OCI-M1 (cell line): ENCODE data around the gene PDE4B.

ENCODE experiments used
- DNase-seq: peaks from one replicate; lab custom pipeline; 2025; lab: John Stamatoyannopoulos, UW

The PDE4B gene

DNA sequence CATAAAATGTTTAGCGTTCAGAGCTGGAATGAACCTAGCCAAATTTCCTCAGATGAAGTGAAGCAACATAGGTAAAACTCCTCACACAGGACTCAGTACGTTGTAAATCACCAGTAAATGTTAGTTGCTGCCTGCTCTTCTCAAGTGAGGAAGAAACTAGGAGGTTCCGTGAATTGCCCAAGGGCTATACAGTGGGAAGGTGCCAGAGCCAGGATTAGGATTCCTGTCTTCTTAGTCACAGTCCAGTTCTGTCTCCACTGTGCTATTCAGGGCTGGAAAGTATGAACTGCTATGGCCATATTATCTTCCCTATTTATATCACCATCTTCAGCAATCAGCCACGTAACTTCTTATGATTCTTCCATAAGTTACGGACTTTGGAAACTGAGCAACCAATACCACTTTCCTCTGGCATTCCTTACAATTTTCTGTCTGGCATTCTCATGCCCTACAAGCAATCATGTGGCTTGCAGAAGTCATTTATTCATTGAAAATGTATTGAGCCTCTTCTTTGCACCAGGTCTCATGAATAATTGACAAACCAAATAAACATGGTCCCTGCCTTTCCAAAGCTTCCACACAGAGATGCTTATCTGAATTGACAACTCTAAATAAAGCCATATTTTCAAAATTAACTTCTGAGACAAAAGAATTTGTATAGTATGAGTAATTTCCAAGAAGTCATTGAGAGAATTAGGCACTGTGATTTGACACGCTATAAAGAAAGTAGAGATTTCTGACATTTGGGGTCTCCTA, 469.7 kb downstream of the PDE4B start:
- no peak for DNase-seq

GRCh38 chr1:66265268-66265667, 472.6 kb downstream of the PDE4B start:
- DNase-seq: no peak

DNA sequence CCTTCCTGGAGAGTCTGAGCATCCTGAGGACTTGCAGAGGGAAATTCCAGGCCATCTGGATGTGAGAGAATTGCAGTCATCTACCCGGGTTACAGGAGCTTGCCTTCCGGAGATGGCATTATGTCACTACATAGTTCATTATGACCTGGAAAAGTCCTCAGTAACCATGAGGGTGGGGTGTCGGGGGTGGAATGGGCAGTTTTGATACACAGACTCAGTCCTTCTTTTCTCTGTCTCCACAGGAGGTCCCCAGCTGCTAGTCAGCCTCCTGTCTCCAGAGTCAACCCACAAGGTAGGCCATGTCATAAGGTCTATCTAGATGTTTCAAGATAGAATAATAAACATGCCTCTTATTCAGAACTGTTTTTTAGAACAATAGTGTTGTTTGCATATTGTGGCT, 473.1 kb downstream of the PDE4B start:
- no peak for DNase-seq

DNA sequence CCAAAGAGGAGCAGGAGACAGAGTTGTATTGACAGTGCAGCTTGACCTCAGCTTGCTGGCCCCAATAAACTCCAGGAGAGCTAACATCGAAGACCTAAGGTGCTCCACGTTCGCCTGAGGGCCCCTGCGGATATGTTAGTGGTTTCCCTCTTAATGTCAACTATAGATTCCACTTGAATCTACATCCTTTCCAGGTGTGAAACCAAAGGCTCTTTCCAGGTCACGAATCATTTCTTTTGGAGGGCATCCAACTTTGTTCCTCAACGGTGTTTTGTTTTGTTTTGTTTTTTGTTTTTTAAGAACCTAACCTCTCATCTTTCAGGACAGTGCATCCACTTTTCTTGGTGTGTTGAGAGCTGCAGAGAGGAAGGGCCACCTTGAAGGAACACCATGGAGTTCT, 473.7 kb downstream of the PDE4B start:
- no peak for DNase-seq

DNA sequence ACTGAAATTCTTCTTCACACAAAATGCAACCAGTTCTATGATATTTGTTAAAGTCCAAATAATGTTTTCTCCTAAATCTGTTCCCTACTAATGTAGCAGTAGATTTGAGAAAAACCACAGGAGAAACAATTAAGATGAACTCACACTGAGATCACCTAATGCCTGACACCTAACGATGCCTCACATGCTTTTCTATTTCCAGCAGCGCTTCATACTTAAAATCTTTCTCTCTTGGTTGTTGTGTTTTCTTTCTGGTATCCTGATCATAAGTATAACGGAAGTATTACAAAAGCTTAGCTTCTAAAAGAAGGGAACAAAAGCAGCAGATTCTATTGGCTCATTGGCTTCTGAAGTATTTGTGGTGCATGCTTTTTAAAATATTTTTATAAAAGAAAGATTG, 474.1 kb downstream of the PDE4B start:
- DNase-seq: no peak

DNA sequence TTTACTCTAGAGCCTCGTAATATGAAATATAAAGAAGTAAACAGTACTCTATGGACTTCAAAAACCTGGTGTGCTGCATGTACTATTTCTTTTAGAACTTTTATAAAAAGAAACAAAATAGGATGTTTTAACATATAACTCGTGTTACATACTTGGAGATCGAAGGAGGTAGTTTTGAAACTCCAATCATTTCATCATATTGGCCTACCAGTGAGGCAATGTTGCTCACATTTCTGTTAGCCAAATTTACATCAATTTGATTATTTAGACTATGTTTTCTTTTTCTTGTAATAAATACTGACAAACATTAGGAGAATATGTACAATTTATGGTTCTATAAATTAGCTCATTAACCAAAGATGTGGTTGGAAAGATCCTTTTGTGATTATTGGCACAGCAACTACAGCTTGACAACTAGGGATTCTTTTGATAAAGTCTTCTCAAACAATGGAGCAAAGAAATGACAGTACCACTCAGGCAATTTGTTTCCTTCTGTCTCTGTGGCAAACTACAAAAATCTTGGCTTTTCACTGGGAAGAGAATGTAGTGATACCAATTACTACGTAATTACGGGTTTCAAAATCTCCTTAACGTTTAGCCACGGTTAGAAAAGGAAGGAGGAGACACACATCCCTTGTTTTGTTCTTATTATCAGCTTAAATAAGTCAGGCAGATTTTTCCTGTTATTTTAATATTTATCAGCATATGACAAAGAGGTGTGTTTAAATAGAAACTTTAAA, 474.7 kb downstream of the PDE4B start:
- DNase-seq: no peak

DNA sequence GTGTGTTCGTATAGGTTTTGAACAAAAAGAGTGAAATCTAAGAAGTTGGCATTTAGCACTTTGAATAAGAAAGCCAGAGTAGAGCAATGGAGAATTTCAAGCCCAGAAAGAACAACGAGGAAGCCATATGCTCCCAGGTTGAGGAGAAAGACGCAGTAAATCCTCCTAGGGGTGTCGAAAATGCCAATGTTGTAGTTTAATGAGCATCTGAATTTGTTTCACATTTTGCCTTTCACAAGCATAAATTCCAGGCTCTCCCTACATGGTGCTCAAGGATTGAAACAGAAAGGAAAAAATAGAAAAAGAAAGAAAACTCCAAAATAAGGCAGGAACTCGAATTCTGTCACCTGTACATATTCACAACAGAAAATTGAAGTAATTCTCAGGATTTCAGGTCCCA, 476.5 kb downstream of the PDE4B start:
- DNase-seq: no peak

DNA sequence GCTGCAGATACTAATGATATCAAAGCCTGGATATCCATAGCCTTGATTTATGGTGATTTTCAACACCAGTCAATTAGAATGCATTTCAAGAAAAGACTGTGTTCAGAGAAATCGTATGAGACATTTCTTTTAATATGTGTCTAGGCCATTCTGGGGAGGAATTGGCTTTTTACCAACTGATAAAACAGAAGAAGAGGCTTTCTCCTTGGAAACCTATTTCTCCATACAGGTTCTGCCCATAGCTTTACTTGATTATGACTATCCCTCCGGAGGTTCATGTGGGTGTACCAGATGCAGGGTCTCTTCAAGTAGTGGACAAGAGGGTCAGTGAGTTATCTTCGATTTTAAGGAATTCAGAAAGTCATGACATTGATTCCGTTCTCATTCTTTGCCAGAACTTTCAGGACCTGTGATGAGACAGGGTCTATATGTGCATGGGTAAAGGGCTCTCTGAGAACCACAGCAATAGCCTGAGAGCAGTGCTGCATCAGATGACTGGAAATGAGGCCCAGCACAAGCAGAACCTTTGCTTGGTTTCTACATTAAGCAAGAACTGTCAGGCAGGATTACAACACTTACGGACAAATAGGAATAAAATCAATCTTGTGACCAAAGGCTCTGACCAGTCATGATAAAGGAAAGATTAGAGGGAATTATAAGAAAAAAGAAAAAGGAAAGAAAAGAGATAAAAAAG, 477.6 kb downstream of the PDE4B start:
- no peak for DNase-seq

DNA sequence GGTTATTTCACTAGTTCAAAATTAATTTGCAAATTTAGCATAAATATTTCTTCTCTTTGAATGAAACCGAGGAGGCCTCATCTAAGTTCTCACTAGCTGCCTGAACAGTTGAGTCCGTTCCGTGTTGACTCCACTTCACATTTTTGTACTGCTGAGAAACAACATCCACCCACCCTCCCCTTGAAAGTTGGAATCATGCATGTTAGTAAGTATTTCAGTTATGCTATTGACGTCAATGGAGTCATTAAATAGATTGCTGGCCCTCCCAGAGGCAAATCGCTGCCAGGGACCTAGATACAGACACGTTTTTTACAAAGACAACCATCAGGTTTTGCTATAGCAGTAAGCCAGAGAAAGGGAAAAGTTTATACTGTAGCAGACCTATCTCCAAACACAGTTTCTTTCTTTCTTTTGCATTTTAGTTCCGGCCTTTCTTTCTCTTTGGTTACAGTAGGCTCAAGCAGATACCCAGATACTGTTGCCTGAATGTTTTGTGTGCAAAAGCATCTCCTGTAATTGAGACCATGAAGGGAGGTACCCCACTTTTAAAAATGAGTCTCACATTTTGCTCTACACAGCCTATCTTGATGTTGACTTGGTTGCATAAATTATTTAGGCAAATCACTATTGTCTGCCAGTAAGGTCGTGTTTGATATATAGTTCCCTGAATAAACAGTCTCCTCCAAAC, 478.7 kb downstream of the PDE4B start:
- DNase-seq: peak; percentile 60

DNA sequence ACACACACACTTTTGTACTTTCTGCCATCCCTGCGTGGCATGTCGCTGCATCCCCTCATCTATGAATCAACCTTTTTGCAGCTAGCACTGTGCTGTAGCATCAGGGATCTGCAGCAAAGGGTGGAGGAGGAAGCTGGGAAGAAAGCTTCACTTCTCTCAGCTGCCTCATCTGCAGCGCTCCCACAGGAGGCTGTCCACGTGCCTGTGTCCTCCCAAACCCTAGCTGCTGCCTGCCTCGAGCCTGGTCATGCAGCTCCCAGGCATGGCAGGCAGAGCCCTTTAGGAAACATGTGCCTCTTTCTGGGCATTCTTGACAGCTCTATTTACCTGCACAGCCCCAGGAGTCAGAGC, 479.2 kb downstream of the PDE4B start:
- no peak for DNase-seq

DNA sequence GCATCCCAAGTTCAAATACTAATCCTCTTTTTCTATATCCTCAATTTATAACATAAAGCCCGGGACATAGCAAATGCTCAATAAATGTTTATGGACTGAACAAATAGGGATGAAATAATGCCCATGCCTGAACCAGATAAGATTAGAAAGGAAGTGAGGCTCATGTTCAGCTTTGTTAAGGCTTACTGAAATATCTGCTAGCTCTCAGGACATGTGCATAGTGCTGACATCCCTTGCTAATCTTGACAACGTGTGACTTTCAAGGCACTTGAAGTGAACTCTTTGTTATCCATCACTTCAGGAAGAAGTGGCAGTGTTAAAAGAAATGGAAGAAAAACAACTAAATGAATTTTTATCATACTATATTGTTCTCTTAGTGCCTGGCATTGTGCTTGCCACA, 481.0 kb downstream of the PDE4B start:
- no peak for DNase-seq

DNA sequence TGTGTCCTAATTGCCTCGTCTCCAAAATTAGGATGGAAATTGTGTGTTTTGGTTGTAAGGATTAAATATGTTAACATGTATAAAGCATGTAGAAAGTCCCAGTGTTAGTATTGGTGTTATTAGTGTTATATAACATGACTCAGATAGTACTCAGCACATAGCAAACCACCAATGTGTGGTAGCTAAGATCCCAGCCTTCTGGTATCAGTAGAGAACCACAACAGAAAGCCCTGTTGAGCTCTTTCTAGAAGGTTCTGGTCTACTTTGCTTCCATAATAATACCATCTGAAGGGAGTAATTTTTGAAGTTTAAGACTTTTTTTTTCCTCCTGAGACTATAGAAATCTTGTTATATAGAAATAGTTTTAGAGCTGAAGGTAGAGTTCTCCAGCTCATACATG, 481.9 kb downstream of the PDE4B start:
- DNase-seq: no peak

GRCh38 chr1:66275083-66275482, 482.4 kb downstream of the PDE4B start:
- no peak for DNase-seq

GRCh38 chr1:66275601-66276023, 482.9 kb downstream of the PDE4B start:
- peak; percentile 33 for DNase-seq

GRCh38 chr1:66276218-66276617, 483.5 kb downstream of the PDE4B start:
- peak; percentile 55 for DNase-seq

DNA sequence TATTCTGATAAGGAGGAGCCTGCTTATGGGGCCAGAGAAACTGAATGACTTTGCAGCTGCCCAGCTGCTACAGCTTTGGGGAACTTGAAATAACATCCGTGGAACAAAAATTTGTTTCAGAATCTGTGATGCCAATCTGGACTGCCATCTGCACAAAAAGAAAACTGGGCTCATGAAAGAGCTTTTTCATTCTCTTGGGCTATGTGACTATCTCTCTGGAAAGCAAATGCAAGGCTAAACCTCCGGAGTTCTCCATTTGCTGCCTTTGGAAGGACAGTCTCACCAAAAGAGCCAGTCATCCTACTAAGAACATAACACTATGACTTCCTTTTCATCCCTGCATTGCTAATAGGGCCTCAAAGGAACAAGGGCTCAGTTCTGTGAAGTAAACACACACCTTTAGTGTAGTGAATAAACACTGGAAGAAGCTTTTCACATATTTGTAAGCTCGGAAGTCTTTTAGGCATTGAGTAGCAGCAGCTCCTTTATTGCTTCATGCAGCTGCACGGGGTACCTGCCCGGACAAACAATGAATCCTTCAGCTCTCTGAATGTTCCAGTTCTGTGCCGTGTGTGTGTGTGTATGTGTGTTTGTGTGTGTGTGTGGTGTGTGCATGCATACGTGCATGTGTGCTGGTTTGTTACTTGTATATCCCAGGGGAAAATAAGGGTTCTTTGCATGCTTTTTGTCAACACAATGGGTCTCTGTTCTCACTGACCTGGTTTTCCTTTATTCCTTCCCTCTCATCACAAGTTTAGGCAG, 485.7 kb downstream of the PDE4B start:
- peak; percentile 31 for DNase-seq

- no peak for DNase-seq
Measured at GRCh38 chr1:66281808-66282207, 489.1 kb downstream of the PDE4B start.

DNA sequence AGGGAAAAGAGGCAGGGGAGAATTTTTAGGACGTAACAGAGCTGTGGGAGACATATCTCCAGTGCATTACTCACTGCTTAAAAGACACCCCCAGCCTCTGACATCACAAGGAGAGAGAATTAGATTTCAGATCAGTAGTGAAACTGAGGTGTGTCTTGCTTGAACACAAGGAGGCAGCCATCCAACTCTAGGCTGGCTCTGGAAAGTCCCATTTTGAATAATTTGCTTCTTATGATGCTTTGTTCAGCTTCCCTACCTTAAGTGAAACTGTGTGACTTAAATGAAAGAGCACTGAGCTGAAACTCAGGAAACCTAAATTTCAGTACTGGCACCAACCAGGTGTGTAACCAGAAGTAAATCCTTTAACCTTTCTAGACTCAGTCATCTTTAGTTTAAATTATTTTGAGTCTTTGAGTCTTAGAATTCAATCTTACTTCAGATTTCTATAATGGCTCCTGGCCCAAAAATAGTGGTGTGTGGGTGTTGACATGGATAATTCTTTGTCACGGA, 489.7 kb downstream of the PDE4B start:
- peak; percentile 18 for DNase-seq

DNA sequence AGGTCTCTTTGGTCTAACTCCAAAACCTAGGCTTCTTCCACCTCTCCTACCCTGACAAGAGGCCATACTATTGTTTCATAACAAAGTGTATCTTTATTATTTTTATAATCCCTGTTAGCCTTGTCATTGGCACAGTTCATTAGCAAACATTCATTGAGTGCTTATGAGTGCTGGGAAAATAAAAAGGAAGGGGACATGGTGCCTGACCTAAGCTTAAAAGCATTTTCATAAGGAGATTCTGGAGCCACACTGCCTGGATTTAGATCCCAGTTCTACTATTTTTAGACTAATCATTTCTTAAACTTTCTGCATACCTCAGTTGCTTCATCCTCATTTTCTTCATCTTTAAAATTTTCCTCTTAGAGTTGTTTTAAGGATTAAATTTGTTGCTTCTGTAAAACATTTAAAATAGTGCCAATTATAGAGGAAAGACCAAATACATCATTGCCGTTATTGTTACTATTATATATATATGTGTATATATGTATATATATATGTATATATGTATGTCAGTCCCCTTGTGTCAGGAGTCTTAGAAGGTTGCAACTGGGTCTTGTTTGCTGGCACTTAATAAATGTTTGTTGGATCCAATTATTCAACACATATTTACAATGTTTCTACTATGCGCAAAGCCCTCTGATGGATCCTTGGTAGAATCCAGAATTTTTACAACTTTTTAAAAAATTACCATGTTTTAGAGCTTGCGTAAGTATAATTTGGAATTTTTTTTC, 490.4 kb downstream of the PDE4B start:
- no peak for DNase-seq

GRCh38 chr1:66283622-66284041, 490.9 kb downstream of the PDE4B start:
- DNase-seq: no peak

DNA sequence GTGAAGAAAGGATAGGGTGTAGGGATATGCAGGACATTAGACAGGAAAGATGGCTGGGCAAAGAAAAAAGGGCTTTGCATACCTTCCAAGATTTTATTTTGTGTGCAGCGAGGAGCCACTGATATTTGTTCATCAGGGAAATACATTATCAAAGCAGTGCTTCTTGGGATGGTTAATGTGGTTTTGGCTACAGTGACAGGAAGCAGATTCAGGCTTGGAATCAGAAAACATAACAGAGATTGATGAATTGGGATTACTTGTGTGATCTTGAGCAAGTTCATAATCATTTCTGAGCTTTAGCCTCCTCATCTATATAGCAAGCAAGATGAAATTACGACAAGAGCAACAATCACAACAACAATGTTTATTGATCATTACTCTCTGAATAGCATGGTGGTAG, 492.1 kb downstream of the PDE4B start:
- DNase-seq: no peak
